ENCODE results near the gene FOXO3. TPM values are rescaled to one million over a fixed set of nuclear protein-coding genes. Genes with fewer than 3 reads are reported as not detected.

FOXO3 gene
- total and polyA plus RNA-seq, 2 of the 13 experiments (the other 11 are each of a cell fraction or from before 2014, with no cell fraction given): 16.0 to 22.5 TPM

DNA sequence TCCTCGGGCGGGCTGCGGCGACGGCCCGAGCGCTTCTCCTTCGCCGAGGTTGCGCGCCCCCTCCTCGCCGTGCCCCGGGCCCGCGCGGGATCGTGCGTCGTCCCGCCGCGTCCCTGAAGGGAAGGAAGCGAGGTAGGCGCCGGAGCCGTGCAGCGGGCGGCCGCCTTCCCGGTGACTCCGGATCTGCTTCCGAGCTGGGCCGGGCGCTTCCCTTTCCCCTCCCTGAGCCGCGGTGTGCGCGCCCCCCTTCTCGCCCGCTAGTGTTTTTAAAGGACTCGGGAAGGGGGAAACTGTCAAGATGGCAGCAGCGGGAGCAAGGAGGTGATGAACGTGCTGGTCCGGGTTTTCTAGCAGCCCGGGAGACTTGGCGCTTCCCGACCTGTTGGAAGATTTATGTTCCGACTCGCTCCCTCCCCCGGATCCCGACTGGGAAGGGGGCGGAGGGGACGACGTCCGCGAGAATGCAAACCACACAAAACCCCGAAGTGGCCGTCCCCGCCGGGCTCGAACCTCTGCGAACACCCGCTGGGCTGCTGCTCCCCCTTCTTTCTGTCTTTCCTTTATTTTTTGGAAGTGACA is 744 bp upstream of the FOXO3 start (continued):
- TF ChIP-seq, protein P1, sequence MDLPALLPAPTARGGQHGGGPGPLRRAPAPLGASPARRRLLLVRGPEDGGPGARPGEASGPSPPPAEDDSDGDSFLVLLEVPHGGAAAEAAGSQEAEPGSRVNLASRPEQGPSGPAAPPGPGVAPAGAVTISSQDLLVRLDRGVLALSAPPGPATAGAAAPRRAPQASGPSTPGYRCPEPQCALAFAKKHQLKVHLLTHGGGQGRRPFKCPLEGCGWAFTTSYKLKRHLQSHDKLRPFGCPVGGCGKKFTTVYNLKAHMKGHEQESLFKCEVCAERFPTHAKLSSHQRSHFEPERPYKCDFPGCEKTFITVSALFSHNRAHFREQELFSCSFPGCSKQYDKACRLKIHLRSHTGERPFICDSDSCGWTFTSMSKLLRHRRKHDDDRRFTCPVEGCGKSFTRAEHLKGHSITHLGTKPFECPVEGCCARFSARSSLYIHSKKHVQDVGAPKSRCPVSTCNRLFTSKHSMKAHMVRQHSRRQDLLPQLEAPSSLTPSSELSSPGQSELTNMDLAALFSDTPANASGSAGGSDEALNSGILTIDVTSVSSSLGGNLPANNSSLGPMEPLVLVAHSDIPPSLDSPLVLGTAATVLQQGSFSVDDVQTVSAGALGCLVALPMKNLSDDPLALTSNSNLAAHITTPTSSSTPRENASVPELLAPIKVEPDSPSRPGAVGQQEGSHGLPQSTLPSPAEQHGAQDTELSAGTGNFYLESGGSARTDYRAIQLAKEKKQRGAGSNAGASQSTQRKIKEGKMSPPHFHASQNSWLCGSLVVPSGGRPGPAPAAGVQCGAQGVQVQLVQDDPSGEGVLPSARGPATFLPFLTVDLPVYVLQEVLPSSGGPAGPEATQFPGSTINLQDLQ (CRISPR knock-in tag; IDR thresholded peaks at IDR 0.05): no peak; the same call in 1 of the 2 replicates
- TF ChIP-seq, protein P2, sequence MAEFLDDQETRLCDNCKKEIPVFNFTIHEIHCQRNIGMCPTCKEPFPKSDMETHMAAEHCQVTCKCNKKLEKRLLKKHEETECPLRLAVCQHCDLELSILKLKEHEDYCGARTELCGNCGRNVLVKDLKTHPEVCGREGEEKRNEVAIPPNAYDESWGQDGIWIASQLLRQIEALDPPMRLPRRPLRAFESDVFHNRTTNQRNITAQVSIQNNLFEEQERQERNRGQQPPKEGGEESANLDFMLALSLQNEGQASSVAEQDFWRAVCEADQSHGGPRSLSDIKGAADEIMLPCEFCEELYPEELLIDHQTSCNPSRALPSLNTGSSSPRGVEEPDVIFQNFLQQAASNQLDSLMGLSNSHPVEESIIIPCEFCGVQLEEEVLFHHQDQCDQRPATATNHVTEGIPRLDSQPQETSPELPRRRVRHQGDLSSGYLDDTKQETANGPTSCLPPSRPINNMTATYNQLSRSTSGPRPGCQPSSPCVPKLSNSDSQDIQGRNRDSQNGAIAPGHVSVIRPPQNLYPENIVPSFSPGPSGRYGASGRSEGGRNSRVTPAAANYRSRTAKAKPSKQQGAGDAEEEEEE (CRISPR knock-in tag; IDR thresholded peaks at IDR 0.05; ENCODE audit: borderline replicate concordance): no peak
- no peak for TF ChIP-seq ZNF737 (CRISPR knock-in tag; IDR thresholded peaks at IDR 0.05; ENCODE audit: borderline replicate concordance)
- no peak for TF ChIP-seq EP300 (IDR thresholded peaks at IDR 0.05; ENCODE audit: low read depth in 2 of 2, low read length in 2 of 2)
- no peak for TF ChIP-seq EP300 (CRISPR knock-in tag; IDR thresholded peaks at IDR 0.05; ENCODE audit: borderline replicate concordance)
- 0 out of 2 replicates have a peak, but pooled peaks have one; percentile 15 for TF ChIP-seq ELF4 (CRISPR knock-in tag; IDR thresholded peaks at IDR 0.05; ENCODE audit: borderline replicate concordance)
- no peak for TF ChIP-seq ZNF674 (CRISPR knock-in tag; IDR thresholded peaks at IDR 0.05; ENCODE audit: low read depth)
- no peak for TF ChIP-seq SIX4 (CRISPR knock-in tag; IDR thresholded peaks at IDR 0.05)
- TF ChIP-seq ZNF30 (CRISPR knock-in tag; IDR thresholded peaks at IDR 0.05): no peak
